Dermis blood vessel endothelial cell (primary cell): ENCODE data around the gene SLX4IP. TPM values are rescaled to one million over a fixed set of nuclear protein-coding genes. Genes with fewer than 3 reads are reported as not detected.

Experiments
- DNase-seq: peaks from one replicate; pipeline ENCODE4 v3.0.0; 2010
- total RNA-seq: library from RNA; depleted of rRNA; stranded (reverse); fragments of >200 nt; gene quantifications from 2 replicates; pipeline ENCODE4 v1.2.3, GENCODE V29; 2014

Gene SLX4IP
- total RNA-seq, 1 donor from 2014 or later, result 3.2 TPM

DNA sequence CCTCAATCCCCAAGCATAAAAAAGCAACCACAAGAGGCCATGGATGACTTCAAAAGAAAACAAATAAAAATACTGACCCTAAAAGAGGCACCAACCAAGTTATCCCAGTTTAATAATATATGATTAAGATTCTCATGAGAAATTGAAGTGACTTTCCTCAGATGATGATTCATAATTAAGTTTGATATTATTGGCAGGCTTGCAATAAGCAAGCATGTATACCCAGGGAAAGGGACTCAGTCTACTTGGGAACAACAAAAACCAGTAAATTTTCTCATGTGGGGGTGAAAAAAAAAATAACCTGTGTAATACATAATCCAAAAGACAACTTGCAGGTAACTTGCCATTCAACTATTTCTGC is 219.1 kb downstream of the SLX4IP start:
- no peak for DNase-seq

- DNase-seq, result peak; percentile 35
Measured at GRCh38 chr20:10654630-10655029, 219.5 kb downstream of the SLX4IP start.

DNA sequence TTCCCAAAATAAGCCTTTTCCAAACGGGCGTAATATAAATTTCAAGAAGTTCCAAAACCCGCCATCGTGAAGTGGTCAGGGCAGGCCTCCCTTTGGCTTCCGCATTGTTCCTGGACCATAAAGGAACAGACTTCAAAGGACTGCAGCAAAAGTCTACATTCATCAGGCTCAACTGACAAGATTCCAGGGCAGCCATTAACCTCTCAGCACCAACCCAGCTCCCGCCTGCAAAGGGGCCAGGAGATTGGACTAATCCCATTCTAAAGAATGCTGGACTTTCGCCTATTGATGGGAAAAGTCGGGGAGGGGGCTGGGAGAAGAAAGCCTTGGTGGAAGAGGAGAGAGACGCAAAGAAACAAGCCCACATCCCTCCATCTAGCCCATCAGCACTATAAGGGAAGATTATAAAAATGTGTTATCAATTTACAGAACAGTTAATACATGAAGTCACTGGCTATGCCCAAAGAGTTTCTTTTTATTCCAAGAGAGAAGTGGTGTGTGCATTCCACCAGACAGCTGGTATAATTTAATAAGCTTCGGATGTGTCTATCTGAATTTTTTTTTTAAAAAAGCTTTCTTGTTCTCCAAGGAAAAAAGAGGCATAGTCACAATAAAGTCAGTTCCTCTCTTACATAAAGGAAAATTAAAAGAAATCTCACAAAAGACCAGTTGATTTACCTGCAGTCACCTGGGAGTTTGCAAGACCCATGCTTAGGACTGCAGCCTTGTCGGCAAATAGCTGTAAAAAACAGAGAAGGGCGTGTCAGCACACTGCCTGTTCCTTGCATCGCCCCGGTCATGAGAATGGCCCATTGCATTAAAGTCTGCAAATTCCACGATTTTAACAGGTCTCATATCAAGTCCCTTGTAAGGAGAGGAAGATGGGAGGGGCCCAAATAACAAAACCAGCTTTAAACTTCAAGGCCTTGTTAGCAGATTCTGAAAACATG is 220.9 kb downstream of the SLX4IP start:
- DNase-seq, result no peak

DNA sequence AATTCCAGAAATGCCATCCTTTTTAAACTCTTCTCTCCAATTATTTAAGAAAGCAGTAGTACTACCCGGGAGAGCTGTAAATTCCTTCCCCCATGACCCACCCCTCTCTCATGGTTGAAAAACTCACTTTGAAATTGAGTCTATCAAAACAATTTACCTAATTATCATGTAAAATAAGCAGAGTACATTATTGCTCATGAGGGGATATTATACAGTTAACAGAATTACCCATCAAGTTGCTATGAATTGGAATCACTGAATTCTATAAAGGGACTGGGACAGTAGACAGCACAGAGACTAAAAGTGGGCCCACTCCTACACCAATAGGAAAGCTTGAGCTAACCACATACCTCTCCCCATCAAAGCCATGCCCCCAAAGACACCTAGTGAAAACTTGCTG is 222.3 kb downstream of the SLX4IP start:
- no peak for DNase-seq

GRCh38 chr20:10658051-10658823 is 223.1 kb downstream of the SLX4IP start:
- no peak for DNase-seq

DNA sequence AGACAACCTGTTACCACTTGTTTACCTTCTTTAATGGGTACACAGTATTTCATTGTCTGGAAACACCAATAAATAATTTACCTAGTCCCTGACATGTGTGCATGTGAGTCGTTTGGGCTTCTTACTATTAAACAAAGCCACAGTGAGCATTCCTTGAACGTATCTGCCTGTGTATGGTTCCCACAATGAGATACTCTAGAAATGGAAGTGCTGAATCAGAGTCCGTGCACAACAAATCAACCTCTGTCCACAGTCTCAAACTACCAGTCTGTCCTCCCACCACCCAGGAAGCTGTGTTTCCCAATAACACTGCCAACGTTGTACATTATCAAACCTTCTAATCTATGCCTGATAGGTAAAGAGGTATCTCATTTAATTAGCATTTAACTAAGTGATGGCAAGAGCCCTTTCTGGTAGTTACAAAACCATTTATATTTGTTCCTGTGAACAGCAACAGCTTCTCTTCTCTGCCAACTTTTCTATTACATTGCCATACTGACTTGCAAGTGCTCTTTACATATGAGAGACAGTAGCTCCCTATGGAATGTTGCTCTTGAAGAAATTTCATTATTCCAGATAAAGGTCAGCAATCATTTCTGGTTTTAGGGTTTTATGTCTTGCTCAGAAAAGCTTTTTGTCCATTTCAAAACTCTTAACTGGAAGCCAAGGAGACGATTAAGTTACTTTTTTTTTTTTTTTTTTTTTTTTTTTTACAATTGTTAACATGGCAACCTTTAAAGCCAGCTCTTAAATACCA is 223.9 kb downstream of the SLX4IP start:
- no peak for DNase-seq

GRCh38 chr20:10659651-10660601 is 224.8 kb downstream of the SLX4IP start:
- DNase-seq, result no peak

DNA sequence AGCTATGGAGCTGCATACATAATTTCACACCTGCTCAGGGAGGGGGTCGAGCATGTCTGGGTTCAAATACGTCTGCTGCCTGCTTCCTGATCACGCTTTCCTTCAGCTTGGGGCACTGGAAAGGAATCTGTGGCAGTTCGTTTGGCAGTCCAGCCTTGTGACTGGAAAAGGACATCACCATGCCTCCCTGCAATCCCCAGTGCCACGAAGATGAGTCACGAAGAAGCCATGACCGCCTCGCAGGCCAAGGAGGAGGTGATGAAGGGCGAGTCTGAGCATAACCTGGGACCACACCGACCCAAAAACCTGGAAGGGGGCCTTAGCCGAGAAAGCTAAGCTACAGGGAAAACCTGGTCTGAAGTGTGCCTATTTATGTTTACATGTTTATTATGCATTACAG is 225.6 kb downstream of the SLX4IP start:
- DNase-seq, result no peak

GRCh38 chr20:10661261-10661660 is 226.2 kb downstream of the SLX4IP start:
- DNase-seq, result no peak

DNA sequence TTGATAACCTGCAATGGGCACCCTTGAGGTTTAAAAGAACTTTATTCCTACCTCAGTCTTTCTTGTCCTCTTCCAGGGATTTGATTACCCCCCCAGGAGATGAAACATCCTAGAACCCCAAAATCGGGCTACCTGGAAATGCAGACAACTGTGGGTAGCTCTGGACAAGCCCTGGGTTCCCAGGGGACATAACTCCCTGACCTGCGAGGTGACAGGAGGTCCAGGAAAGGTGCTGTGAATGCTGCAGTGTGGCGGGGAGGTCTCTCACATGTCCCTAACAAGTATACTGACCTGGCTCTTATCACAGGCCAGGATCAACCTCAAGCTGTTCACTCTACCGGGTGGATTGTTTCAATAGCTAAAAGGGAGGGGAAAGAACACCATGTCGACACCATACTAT is 227.0 kb downstream of the SLX4IP start:
- no peak for DNase-seq

- no peak for DNase-seq
Measured at GRCh38 chr20:10662661-10663458, 227.8 kb downstream of the SLX4IP start.

GRCh38 chr20:10663756-10664155 is 228.7 kb downstream of the SLX4IP start:
- DNase-seq, result no peak

DNA sequence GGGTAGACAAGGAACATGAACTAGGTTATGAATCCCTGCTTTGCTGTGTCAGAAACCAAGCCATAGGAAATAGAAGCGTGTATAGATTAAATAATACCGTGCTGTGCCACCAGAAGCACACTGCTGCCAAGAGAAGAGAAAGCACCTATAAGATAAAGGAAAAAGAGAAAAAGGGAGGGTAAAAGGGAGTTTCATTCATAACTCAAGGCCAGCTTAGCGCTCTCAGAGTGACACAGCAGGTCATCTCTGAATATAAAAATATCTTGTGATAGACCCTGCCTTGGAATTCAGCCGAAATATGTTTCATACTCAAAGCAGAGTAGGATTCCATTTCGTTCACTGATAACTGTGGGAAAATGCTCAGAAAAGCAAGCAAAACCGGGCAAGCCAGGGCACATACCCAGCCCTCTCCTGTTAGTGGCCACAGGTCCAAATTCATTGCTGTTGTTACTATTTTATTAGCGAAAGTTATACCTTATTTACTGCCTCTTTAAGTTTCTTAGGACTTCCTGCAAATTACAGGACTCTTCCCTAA is 230.0 kb downstream of the SLX4IP start:
- no peak for DNase-seq

DNA sequence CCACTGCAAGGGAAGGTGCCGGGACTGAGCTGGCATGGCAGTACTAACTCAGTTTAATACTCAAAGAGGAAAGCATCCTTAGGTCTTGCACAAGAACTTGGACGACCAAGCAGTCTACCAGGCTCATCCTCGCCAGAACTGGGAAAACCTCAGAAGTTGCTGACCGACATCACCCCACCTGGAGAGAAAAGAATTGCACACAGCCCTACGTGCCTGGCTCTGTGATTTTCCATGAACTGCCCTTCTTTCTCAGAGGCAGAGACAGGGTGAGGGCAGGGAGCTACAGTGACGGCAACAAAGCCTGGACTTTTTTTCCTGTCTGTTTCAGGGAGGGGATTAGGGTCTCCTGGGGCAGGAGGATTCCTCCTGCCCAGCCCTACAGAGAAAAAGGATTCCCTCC is 230.7 kb downstream of the SLX4IP start:
- no peak for DNase-seq

DNA sequence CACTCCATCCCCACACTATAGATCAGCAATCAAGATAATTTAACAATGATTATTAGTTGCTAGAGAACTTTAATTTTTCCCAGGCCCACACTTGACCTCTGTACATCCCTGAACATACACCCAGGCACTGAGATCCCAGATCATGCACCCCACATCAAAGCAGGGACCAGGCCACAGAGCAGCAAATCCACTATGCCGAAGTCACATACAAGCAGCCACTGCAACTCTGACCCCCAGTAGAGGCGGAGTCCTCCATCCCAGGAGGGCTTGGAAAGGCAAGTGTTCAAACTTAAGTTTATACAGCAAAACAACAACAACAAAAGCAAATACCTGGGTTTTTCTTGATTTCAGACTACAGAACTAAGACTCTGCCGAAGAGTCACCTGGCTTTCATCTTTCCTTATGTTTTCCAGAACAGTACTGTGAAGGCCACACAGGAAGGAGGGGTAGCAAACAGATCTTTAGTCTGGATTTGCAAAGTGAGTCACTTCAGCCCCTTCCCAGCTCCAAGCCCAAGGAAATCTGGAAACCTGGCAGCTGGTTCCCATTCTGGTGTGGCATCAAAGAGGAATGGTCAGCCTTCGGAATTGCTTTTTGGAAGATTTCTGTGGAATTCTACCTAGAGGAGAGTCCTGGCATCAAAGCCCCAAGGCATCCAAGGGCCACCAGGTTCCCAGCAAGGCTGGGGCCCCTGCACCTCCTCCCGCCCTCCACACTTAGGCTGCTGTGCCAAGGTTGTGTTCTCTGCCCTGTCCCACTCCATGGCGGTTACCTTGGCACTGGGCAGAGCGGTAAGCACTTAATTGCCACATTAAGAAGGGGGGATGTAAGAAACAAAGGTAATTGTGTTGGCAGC is 231.3 kb downstream of the SLX4IP start:
- DNase-seq, result peak; percentile 45

- DNase-seq, result peak; percentile 88
Measured at GRCh38 chr20:10667077-10667401, 231.9 kb downstream of the SLX4IP start.

GRCh38 chr20:10667560-10668167 is 232.6 kb downstream of the SLX4IP start:
- no peak for DNase-seq

GRCh38 chr20:10668677-10669368 is 233.7 kb downstream of the SLX4IP start:
- no peak for DNase-seq
